ENCODE data around the gene SPATS2L. TPM values are rescaled to one million over a fixed set of nuclear protein-coding genes. Genes with fewer than 3 reads are reported as not detected.

Gene SPATS2L
- total and polyA plus RNA-seq, 2 experiments from 2014 or later, result 118 to 154 TPM

GRCh38 chr2:200297100-200297499 lies 9.4 kb upstream of the SPATS2L start (continued):
- TF ChIP-seq ZNF462 (CRISPR knock-in tag; IDR thresholded peaks at IDR 0.05), result no peak

- Histone ChIP-seq H3K27ac (ENCODE audit: low read depth) (no peak overlapping the region), H2AFZ (peak overlapping the region; percentile 53; the same call in 1 of the 2 replicates), H3F3A (replicated peaks; ENCODE audit: low read depth) (no peaks in the 10 kb centered on the region), H3K36me3 (ENCODE audit: insufficient read depth) (no peaks in the 10 kb centered on the region), H3K4me1 (ENCODE audit: insufficient read depth) (no peaks in the 10 kb centered on the region), H3K4me3 (no peak overlapping the region), H4K20me1 (replicated peaks; ENCODE audit: insufficient read depth) (no peaks in the 10 kb centered on the region), H3K9me2 (ENCODE audit: insufficient read depth) (no peaks in the 10 kb centered on the region), H3K27me3 (ENCODE audit: insufficient read depth) (no peaks in the 10 kb centered on the region), H3K4me2 (no peak overlapping the region), H3K79me2 (replicated peaks; ENCODE audit: insufficient read depth) (no peaks in the 10 kb centered on the region)
- Mint-ChIP-seq H3K36me3 (ENCODE audit: low read depth) (no peaks in the 10 kb centered on the region; the same call in 2 of the 3 replicates), H3K4me1 (peaks cover 5% of the 10 kb centered on the region), H3K9me3 (no peaks in the 10 kb centered on the region), H3K27ac (no peak overlapping the region), H3K27me3 (ENCODE audit: insufficient read depth, low read depth, poor library complexity) (peaks cover 1% of the 10 kb centered on the region), H3K4me3 (no peak overlapping the region)
- DNase-seq (ENCODE audit: low spot score), result no peak
- ATAC-seq, result no peak
- TF ChIP-seq NANOG (IDR thresholded peaks at IDR 0.05; ENCODE audit: borderline replicate concordance) (no peak), ETS1 (IDR thresholded peaks at IDR 0.05) (no peak), JUNB (IDR thresholded peaks at IDR 0.05; ENCODE audit: unreplicated experiment) (no peak), CREB1 (CRISPR knock-in tag; IDR thresholded peaks at IDR 0.05; ENCODE audit: low read depth) (no peak), EZH2phosphoT487 (IDR thresholded peaks at IDR 0.05; ENCODE audit: unreplicated experiment) (no peak), EZH2 (IDR thresholded peaks at IDR 0.05; ENCODE audit: low read depth, unreplicated experiment) (no peak)
These were observed 8.5 kb upstream of the SPATS2L start for GRCh38 chr2:200297989-200298388.

Data from GM23338 (cell line).